ENCODE results near the gene CFAP299.
A peak's percentile ranks its signal among the peaks of the same experiment; 100 is the strongest.
"Not testable (repeated sequence)": the region's sequence is repeated elsewhere in the genome, so short reads cannot be mapped to it uniquely, and the experiment has no call there.

Gene CFAP299

DNA sequence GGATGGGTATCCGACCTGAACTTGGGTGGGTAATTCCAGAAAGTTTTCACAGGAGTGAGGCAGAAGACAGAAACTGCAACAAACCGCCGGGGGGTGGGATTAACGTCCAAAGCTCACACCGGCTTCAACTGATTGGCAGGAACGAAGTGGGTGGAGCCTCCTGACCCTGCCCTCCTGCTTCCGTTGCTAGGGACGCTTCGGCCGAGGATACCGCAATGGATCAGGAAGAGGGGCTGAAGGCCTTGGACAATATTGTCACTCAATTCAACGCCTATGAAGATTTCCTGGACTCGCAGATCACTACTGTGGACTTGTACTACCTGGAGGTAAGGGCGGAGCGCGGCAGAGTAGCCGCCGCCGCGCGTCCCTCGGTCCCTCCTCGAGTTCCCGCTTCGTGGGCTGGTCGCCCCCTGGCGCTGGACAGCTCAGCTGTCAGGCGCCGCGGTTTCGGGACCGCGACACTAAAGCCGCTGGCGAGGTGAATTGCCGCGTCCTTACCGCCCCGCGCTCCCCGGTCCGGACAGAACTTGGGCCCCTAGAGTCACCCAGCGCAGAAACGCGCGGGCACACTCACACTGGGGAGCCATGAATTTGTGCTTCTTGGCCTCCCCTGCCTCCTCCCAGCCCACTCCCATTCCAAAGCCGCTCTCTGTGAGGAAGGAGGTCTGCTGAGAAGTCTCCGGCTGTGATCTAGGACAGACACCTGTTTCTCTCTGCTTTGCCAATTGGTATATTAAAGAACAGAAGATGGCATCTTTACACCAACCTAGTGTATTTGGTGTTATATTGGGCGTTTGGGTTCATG lies at the start of gene CFAP299:
TSS of gene CFAP299 (plus strand) at position 177 of the 805 bp plus-strand sequence.
- peak; percentile 39 to 68 for DNase-seq

DNA sequence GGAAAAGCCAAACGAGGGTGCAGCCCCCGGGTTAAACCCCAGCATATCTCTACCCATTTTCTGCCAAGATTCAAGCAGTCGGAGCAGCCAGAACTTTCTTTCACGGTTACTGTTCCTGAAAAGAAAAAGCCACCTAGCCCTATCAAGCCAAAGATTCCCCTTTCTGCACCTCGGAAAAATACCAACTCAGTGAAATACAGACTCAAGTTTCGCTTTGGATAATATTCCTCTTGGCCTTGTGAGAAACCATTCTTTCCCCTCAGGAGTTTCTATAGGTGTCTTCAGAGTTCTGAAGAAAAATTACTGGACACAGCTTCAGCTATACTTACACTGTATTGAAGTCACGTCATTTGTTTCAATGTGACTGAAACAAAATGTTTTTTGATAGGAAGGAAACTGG lies 49.1 kb upstream of the CFAP299 start:
- no peak for DNase-seq

DNA sequence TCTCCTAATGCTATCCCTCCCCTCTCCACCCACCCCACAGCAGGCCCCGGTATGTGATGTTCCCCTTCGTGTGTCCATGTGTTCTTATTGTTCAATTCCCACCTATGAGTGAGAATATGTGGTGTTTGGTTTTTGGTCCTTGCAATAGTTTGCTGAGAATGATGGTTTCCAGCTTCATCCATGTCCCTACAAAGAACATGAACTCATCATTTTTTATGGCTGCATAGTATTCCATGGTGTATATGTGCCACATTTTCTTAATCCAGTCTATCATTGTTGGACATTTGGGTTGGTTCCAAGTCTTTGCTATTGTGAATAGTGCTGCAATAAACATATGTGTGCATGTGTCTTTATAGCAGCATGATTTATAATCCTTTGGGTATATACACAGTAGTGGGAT lies 44.9 kb upstream of the CFAP299 start:
- DNase-seq, result not testable (repeated sequence)

DNA sequence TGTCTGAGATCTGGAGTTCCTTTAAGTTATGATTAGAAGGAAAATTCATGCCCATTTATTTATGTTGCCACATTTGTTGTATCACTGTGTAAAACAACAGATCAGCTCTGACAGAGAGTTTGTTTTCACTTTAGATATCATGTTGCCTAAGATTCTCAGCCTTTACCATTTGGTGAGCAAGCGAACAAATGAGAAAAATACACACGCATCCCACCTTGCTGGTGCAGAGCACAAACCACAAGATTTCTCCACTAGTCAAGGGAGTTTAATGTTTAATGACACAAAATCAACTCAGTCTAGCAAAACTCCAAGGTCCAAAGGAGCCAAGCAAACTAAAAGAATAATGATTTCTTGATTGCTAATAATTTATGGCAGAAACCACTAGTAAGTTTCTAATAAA lies 41.3 kb upstream of the CFAP299 start:
- DNase-seq, result no peak

DNA sequence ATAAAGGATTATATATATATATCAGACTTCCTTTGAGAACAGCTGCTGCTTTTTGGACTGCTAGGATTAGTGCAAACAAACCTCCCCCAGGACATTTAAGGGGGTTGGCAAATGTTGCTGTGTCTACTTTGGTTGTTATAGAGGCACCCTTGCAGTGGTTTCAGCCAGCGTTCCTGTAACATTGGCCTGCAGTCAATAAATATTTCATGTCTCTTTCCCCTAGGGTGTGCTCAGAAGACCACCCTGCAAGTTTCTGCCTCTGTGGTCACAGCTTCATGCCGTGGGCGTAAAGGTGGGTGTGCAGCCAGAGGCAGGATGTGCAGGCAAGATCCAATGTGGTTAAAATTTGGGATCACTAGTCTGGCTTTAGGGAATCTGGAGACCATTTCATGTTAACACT lies 40.2 kb upstream of the CFAP299 start:
- no peak for DNase-seq

DNA sequence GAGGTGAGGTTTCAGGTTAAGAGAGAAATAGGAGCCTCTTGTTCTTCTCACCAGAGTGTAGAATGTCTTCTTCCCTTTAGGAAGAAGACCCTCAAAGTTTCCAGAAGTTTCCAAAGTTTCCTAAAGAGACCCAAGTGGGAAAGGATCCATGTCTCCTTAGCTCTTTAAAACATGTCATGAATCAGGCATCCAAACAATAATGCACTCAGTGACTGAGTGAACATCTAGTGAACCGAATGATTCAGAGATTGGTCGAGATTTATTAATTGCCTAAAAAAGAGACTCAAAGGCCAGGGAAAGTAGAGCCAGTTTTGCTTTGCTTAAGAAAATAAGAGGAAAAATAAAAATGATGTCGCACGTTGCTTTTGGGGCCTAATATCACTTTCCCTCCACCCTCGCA lies 39.7 kb upstream of the CFAP299 start:
- no peak for DNase-seq

DNA sequence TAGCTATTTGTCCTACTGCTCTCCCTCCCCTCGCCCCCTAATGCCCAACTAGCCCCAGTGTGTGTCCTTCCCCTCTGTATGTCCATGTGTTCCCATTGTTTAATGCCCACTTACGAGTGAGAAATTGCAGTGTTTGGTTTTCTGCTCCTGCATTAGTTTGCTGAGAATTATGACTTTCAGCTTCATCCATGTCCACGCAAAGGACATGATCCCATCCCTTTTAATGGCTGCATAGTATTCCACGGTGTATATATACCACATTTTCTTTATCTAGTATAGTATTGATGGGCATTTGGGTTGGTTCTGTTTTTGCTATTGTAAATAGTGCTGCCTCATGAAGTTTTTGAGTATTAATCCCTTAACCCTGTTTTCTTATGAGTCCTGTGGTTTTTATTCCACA lies 33.6 kb upstream of the CFAP299 start:
- DNase-seq, result no peak

DNA sequence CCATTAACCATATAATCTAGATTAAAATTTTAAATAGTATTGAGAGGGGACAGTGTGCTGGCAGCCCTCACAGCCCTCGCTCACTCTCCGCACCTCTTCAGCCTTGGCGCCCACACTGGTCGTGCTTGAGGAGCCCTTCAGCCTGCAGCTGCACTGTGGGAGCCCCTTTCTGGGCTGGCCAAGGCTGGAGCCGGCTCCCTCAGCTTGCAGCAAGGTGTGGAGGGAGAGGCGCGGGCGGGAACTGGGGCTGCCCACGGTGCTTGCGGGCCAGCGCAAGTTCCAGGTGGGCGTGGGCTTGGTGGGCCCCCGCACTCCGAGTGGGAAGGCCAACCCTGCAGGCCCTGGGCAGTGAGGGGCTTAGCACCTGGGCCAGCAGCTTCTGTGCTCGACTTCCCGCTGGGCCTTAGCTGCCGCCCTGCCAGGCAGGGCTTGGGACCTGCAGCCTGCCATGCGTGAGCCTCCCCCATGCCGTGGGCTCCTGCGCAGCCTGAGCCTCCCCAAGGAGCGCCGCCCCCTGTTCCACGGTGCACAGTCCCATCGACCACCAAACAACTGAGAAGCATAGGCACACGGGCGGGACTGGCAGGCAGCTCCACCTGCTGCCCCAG lies 32.8 kb upstream of the CFAP299 start:
- DNase-seq, result no peak

DNA sequence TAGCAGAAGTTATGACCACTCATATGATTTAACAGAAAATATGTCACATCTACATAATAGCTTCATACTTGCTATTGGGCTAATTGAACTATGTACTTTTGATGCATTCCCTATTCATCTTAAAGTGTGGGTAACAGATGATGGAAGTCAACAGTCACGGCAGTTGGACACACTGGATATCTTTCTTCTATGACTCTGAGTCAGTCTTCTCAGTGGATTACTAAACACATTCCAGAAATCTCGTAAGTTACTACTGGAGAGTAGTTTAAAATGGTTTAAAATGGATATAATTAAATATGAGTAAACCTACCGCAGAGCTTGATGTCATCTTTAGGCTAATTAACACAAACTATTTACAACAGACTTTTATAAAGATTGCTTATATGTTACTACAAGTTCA lies 30.1 kb upstream of the CFAP299 start:
- no peak for DNase-seq

DNA sequence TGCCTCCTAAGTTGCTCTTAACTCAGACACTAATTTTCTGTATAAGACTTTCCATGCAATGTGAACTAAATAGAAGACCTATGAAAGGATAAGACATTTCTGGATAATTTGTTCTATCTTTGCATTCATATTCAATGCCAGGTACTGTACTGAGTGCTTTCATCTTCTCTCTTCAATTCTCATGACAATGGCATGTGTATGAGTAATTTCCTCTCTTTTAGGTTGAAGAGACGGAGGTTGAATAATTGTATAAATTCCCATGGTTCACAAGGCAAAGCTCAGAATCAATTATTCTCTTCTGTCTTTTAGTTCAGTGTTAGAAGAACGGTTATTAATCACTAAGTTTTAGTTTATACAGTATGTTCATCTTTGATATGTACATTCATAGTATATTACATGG lies 29.3 kb upstream of the CFAP299 start:
- no peak for DNase-seq

DNA sequence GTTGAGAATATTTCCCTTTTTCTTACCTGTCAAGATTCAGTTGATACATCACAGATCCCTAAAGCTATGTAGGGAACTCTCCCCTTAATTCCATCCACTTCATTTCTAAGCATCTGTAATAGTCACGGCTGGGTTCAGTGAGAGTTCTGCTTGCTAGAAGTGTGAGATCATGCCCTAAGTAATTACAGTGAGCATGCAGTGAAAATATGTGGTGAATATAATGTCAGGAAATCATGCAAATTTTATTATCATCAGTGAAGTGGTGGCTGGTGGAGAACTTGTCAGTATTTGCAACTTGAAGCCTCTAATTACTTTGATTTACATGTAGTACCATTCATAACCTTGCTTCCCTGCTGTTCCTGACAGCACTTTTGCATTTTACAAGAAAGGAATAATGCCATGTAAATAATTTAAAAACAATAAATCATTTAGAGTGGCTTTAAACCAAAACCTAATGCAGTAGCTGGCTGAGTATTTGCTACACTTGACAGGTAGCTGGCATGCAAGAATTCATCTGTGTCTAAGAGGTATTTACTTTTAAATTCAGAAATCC lies 28.3 kb upstream of the CFAP299 start:
- no peak for DNase-seq

DNA sequence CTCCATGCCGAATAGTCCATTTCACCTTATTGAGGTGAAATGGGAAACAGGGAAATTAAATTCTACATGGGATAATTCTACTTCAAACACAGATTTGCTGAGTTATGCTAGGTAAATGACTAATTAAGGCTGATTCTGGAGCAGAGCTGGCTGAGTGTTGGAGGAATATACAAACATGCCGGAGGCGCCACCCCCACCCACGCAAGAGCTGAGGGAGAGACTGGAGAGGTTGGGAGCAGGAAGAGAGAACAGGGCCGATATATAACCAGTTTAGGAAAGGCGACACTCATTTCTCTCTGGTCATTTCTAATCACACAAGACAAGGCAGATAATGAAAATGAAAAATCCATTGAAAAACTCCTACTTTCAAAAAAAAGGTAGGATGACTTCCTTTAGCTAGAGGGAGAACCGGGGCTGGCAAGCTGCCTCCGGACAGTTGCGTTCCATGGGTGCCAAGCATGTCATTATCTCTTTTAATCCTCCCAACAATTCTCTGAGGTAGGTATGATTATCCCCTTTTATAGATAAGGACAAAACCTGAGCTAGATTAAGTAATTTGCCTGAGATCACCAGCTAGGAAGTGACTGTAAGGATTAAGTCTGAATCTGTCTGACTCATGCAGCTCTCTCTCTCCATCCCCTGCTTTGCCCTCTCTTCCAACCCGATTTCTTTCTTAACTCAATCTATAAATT lies 27.6 kb upstream of the CFAP299 start:
- no peak for DNase-seq

DNA sequence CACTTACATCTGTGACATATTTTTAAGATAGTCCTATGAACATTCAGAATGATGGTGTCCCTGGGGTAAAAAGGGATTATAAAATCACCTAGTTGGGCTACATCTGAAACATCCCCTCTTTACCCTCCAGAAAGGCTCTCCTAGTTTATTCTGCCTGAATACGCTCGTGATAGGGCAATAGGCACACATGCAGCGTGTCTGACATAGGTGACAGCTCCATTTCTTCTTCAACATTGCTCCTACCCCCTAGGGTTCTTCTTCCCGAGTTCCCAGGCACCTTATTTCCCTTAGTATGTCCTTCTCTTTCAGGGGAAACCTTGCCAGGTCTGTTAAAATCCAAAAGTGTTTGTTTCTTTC lies 27.1 kb upstream of the CFAP299 start:
- no peak for DNase-seq

DNA sequence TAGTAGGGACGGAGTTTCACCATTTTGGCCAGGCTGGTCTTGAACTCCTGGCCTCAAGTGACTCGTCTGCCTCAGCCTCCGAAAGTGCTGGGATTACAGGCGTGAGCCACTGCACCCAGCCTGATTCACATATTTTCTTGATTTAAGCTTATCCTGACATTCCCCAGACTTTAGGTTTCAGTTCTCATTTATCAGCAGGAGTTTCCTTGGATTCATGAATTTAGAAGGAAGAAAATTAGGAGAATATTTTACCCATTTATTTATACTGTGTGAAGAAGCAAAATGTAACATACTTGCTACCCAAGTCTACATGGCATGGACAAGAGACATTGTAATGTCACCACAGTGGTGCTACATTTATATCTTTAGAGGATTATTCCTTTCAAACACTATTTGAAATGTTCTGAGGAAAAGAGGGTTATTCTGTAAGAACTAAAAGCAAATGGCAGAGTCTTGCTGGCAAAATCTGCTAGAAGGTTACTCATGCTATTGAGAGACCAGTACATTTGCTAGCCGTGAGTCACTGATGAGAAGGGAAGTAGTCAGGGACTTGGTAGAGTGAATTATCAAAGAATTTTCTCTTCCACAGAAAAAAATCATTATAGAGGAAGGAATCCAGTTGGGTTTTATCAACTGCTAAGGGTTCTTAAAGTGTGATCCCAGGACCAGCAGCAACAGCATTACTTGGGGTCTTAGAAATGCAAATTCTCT lies 26.1 kb upstream of the CFAP299 start:
- no peak for DNase-seq

DNA sequence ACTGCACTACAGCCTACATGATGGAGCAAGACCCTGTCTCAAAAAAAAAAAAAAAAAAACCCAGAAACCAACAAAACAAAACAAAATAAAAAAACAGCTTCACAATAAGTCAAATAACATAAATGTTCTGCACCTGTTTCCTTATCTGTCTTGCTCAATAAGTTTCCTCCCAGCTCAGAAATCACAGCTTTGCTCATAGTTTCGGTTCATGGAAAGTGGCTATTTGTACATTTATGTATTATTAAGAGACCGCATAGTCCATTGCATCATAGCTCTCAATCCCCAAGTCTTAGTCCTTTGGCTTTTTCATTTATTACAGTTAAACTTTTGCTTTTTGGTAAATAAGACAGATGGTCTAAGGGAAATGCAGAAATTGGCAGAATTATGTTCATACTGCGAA lies 24.4 kb upstream of the CFAP299 start:
- DNase-seq, result no peak

DNA sequence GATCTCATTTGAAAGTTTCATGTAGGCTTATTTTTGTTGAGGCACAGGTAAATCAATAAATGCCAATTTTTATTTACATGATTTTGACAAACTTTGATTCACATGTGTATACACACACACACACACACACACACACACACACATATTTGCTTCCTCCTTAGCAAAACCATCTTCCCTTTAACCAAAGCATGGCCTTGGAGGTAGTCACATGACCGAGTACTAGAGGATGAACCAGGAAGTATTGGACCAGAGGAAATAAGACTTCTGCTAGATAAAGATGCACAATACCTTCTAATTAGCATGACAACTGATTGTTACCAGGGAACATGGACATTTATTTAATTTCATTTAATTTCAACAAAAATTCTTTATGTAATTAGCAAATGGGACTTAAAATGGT lies 23.4 kb upstream of the CFAP299 start:
- no peak for DNase-seq

DNA sequence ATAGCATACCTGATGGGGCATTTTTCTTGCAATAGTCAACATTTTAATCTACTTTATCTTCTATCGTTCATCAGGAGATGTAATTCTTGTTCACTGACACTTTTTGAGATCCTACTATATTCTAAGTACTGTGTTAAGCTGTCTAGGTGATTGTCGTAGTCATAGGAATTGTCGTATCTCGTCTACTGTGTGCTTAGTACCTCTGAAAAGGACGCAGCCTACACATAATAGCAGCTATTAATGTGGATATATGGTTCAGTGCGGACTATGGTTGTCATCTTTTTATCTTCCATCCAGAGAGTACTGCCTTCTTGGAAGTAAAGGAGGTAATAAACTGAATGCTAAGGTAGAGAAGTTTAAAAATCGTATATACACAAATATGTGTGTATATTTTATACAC lies 21.9 kb upstream of the CFAP299 start:
- no peak for DNase-seq

DNA sequence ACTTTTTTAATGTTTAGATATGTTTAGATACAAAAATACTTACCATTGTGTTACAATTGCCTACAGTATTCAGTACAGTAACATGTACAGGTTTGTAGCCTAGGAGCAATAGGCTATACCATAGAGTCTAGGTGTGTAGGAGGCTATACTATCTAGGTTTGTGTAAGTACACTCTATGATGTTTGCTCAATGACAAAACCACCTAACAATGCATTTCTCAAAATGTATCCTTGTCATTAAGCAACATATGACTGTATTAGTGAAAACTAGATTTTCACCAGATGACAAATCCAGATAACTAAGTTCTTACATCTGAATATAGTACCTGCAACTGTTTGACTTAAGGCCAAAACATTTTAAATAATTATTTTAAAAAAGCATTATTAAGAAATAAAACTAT lies 19.7 kb upstream of the CFAP299 start:
- DNase-seq, result not testable (repeated sequence)

DNA sequence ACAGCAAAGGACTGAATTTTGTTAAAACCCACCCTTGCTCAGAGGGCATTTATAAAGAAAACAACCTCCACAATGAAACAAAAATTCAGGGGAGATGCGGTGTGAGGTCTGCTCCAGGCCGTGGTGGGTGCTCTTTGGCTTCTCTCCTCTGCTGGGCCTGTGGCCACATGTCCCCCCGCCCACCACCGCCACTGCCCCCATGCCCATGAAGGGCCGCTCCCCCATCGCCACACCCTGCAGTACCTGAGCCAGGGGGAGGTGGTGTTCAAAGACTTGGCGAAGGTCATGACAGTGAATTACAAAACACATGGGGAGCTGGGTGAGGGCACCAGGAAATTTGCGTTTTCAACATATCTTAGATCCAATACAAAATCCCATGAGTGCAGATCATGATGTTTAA lies 14.2 kb upstream of the CFAP299 start:
- DNase-seq, result no peak

DNA sequence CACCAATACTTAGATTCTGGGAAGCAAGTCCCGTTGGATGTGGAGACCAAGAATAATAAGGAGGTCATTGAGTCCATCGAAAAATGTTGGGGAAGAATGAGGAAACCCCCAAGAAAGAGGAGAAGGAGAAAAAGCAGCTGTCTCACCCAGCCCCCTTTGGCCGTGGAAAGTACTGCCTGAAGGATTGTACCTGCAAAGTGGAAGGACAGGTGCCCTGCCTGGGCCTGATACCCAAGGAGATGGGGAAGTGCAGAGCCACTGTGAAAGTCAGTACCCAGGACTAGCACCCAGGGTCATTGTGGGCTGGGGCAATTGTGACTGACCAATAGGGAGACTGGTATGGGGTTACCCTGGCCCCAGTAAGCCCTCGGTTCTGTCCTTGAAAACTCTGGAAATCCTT lies 13.8 kb upstream of the CFAP299 start:
- DNase-seq, result no peak

DNA sequence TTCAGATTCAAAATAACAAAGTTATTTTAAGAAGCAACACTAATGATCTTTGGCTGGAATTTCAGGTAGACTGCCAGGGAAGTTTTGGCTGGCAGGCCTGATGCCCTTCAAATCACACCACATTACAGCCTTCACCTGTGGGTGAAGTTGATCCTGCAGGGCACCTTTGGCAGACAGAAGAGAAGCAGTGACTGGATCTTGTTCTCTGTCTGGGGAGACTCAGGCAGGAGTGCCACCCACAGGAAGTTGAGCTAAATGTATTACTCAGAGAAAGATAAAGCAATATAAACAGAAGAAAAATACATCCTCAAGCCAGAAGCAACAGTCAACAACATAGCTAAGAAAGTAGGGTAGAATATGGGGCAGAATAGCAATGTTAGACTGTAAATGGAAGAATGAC lies 12.8 kb upstream of the CFAP299 start:
- DNase-seq, result no peak

DNA sequence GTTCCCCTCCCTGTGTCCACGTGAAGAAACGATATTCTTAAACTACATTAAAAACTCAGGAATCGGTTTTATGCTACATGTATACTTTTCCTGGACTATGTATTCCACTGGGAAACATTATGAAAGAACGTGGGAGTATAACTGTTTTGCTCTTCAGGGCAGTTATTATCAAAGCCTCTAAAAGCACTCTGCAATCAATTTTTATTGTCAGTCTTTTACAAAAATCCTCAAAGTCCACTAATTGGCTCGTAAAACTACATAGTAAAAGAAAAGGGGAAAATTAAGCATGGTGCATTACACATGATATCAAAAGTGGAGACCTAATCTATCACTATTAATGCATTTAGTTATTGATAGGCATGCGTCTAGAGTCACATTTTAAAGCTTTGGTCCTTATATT lies 11.4 kb upstream of the CFAP299 start:
- no peak for DNase-seq

DNA sequence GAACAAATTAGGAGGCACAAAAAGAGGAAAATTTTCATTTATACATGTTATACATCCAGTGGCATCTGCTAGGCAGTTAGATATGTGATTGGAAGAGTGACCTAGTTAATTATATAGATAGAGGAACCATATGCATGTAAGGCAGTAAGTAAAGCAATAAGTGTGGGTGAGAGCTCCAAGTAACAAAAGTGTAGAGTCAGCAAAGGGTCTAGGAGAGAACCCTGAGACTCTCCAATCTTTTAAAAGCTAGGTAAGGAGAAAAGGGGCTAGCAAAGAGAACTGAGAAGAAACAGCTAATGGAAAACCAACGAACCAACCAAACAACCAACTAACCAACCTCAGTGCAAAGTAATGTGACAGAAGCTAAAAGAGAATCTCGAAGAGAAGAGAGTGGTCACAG lies 3.8 kb upstream of the CFAP299 start:
- DNase-seq, result no peak

Measured in CD4-positive, alpha-beta T cell treated with Interleukin-4 for 1 hour (primary cell).